B cell (primary cell): ENCODE measurements around the gene GSTM3. TPM values are rescaled to one million over a fixed set of nuclear protein-coding genes. Genes with fewer than 3 reads are reported as not detected.

Source experiments
- ATAC-seq: fragments of 200-7000 bp; cut with Tn5 transposase; one replicate; pipeline ENCODE4 v1.10.0; 2021; ENCODE audit warnings: low read depth, mild to moderate bottlenecking, moderate number of reproducible peaks, moderate library complexity
- CTCF ChIA-PET: fragments of 350-600 bp; sonication (Branson Sonifier 250); formaldehyde crosslinking; loops from one replicate; lab custom pipeline; 2021; ENCODE audit warnings: antibody characterized with exemption, inconsistent platforms; lab: Charles Lee
- POLR2A ChIA-PET: fragments of 350-600 bp; sonication (Branson Sonifier 250); formaldehyde crosslinking; loops from one replicate; lab custom pipeline; 2021; ENCODE audit warnings: antibody characterized with exemption; lab: Charles Lee
- DNase-seq: peaks from one replicate; pipeline ENCODE4 v3.0.0; 2013
- H2AFZ ChIP-seq: 2 replicates; pipeline ENCODE4 v1.6.1; 2012; ENCODE audit warnings: mild to moderate bottlenecking, low read depth, low read length; ENCODE audit not compliant: insufficient read depth, poor library complexity, severe bottlenecking
- H3K27ac ChIP-seq, 2 donors: 1 replicate in 1 of 2; 2 replicates in 1 of 2; pipeline ENCODE4 v1.5.1; 2012 to 2013; ENCODE audit warnings: low read length in 2 of 2, mild to moderate bottlenecking in 2 of 2, moderate library complexity in 1 of 2
- H3K27me3 ChIP-seq, 4 experiments: fragments of 200-600 bp in 1 of 4; sonication (generic) in 1 of 4; replicated peaks in 1 of 4; 1 replicate in 2 of 4; 2 replicates in 2 of 4; pipeline versions ENCODE4 v1.6.1 to v1.7.0; 2013 to 2016; ENCODE audit warnings: low read length in 3 of 4, mild to moderate bottlenecking in 2 of 4, mixed read lengths in 1 of 4, moderate library complexity in 1 of 4; ENCODE audit not compliant: insufficient read depth in 4 of 4, control insufficient read depth in 3 of 4; ENCODE audit errors: control extremely low read depth in 1 of 4
- H3K36me3 ChIP-seq, 2 experiments: replicated peaks in 1 of 2; 1 replicate in 1 of 2; 2 replicates in 1 of 2; pipeline versions ENCODE4 v1.6.1 to v1.7.1; 2013; ENCODE audit warnings: low read length in 1 of 2; ENCODE audit not compliant: insufficient read depth in 2 of 2, control insufficient read depth in 1 of 2; ENCODE audit errors: control extremely low read depth in 1 of 2, extremely low read depth in 1 of 2
- H3K4me1 ChIP-seq, 2 donors: fragments of 200-600 bp in 1 of 2; sonication (generic) in 1 of 2; 1 replicate in 1 of 2; 2 replicates in 1 of 2; pipeline versions ENCODE4 v1.5.1 to v1.6.1; 2013 to 2017; ENCODE audit warnings: low read length in 2 of 2; ENCODE audit not compliant: control insufficient read depth in 2 of 2, insufficient read depth in 2 of 2
- H3K4me2 ChIP-seq: replicated peaks from 2 replicates; pipeline ENCODE3; 2012; ENCODE audit warnings: mild to moderate bottlenecking, low read depth, low read length; ENCODE audit not compliant: poor library complexity, severe bottlenecking
- H3K4me3 ChIP-seq, 5 experiments: fragments of 200-600 bp in 1 of 5; sonication (generic) in 1 of 5; 1 replicate in 3 of 5; 2 replicates in 2 of 5; pipeline versions ENCODE4 v1.5.1 to v1.7.0; 2011 to 2016; ENCODE audit warnings: low read length in 4 of 5, mild to moderate bottlenecking in 4 of 5, low read depth in 2 of 5, control low read depth in 1 of 5, moderate library complexity in 1 of 5; ENCODE audit not compliant: insufficient read depth in 1 of 5; ENCODE audit errors: control extremely low read depth in 1 of 5, extremely low read depth in 1 of 5
- H3K79me2 ChIP-seq: fragments of 200-600 bp; sonication (generic); one replicate; pipeline ENCODE4 v1.6.0; 2016; ENCODE audit warnings: low read length; ENCODE audit not compliant: control insufficient read depth, insufficient read depth
- H3K9ac ChIP-seq: fragments of 200-600 bp; sonication (generic); 2 replicates; pipeline ENCODE4 v1.6.1; 2017; ENCODE audit warnings: mild to moderate bottlenecking, low read length, moderate library complexity
- H3K9me3 ChIP-seq, 3 donors: one replicate each; pipeline versions ENCODE4 v1.6.1 to v1.7.1; 2013; ENCODE audit warnings: low read length in 2 of 3; ENCODE audit not compliant: control insufficient read depth in 2 of 3, insufficient read depth in 1 of 3; ENCODE audit errors: control extremely low read depth in 1 of 3
- H4K20me1 ChIP-seq: 2 replicates; pipeline ENCODE4 v1.6.0; 2012; ENCODE audit warnings: mild to moderate bottlenecking, low read length; ENCODE audit not compliant: insufficient read depth, control insufficient read depth, poor library complexity, severe bottlenecking
- H3K27ac Mint-ChIP-seq: one replicate; pipeline ENCODE4 v1.8.0; 2021; ENCODE audit warnings: mixed read lengths
- H3K27me3 Mint-ChIP-seq: one replicate; pipeline ENCODE4 v1.8.0; 2021; ENCODE audit warnings: mixed read lengths
- H3K4me1 Mint-ChIP-seq: one replicate; pipeline ENCODE4 v1.8.0; 2021; ENCODE audit warnings: mixed read lengths
- H3K4me3 Mint-ChIP-seq: one replicate; pipeline ENCODE4 v1.8.0; 2021; ENCODE audit warnings: mixed read lengths
- H3K9me3 Mint-ChIP-seq: one replicate; pipeline ENCODE4 v1.8.0; 2022; ENCODE audit warnings: mixed read lengths; ENCODE audit not compliant: insufficient read depth
- EZH2 ChIP-seq: IDR thresholded peaks from 2 replicates; pipeline ENCODE4 v1.6.1; 2012; ENCODE audit warnings: borderline replicate concordance, low read depth, mild to moderate bottlenecking, moderate library complexity, low read length; ENCODE audit not compliant: insufficient read depth, poor library complexity, severe bottlenecking
- WGBS: methylation state at CpG from one replicate; pipeline ENCODE4 v1.1.5; 2013; ENCODE audit warnings: missing lambda C conversion rate; ENCODE audit not compliant: insufficient coverage; 5-methylcytosine and 5-hydroxymethylcytosine counted together
- intact Hi-C: fragments of 100-400 bp; cut with micrococcal nuclease; formaldehyde crosslinking; loops from one replicate; pipeline ENCODE4 v1.10.0; 2022
- polyA plus RNA-seq: library from polyadenylated mRNA; depleted of rRNA; stranded (reverse); fragments of >200 nt; gene quantifications from 2 replicates; pipeline ENCODE4 v1.2.3, GENCODE V29; 2012
- total RNA-seq, 2 donors: library from RNA; stranded (reverse); fragments of 120-200 nt in 1 of 2; gene quantifications; 1 replicate in 1 of 2; 2 replicates in 1 of 2; pipeline versions ENCODE4 v1.2.3 to v1.2.4, GENCODE V29; 2013 to 2022
- TF ChIP-seq, protein P1 (sequence below): fragments of 200-600 bp; IDR thresholded peaks from one replicate; pipeline ENCODE4 v1.8.0; 2022; ENCODE audit warnings: antibody characterized with exemption, mild to moderate bottlenecking

Gene GSTM3
- total and polyA plus RNA-seq, 2 donors (not counting 1 experiment from before 2014, with no cell fraction given), result 1.9 to 2.8 TPM

DNA sequence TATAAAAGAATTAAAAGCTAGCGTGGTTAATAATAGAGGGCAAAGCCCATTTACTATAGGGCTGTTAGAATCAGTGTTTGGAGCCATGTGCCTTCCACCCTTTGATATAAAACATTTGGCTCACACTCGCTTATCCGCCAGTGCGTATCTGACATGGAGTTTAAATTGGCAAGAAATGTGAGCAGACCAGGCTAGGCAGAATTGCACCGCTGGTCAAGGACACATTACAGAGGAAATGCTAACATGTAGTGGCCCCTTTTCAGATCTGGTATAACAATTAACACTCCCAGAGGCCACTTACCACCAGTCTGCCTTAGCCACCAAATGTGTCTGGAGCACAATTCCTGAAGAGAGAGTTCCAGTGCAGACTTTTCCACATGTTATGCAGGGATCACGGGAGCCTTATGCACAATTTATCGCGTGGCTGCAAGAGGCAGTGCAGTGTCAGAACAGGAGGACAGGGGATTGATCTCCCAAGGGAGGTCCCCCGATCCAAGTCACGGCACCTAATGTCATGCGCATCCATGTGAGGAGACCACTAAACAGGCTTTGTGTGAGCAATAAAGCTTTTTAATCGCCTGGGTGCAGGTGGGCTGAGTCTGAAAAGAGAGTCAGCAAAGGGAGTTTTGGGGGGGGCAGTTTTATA is 14.0 kb downstream of the GSTM3 start:
- no peak overlapping the region for H3K4me3 Mint-ChIP-seq
- no peak for ATAC-seq

GRCh38 chr1:109726007-109726406 is 14.8 kb downstream of the GSTM3 start:
- H3K4me2 ChIP-seq, result no peak overlapping the region
- WGBS, result 85% methylated on average over 1 of the region's 1 CpG
- H3K4me1 ChIP-seq, result no peaks in the 10 kb centered on the region
- intact Hi-C loops, result no loop called here
- no peaks in the 10 kb centered on the region for H3K4me1 Mint-ChIP-seq
- no peak overlapping the region for H3K4me3 Mint-ChIP-seq
- CTCF ChIA-PET, result no interaction called here
- POLR2A ChIA-PET, result no interaction called here
- no peak for DNase-seq
- no peaks in the 10 kb centered on the region for H3K9me3 ChIP-seq
- H3K36me3 ChIP-seq, result no peaks in the 10 kb centered on the region
- H3K4me3 ChIP-seq, result no peak overlapping the region
- H3K9ac ChIP-seq, result no peak overlapping the region
- H3K27ac Mint-ChIP-seq, result no peak overlapping the region
- no peak overlapping the region for H3K27ac ChIP-seq
- ATAC-seq, result no peak
- TF ChIP-seq EZH2, result no peak
- TF ChIP-seq, protein P1, sequence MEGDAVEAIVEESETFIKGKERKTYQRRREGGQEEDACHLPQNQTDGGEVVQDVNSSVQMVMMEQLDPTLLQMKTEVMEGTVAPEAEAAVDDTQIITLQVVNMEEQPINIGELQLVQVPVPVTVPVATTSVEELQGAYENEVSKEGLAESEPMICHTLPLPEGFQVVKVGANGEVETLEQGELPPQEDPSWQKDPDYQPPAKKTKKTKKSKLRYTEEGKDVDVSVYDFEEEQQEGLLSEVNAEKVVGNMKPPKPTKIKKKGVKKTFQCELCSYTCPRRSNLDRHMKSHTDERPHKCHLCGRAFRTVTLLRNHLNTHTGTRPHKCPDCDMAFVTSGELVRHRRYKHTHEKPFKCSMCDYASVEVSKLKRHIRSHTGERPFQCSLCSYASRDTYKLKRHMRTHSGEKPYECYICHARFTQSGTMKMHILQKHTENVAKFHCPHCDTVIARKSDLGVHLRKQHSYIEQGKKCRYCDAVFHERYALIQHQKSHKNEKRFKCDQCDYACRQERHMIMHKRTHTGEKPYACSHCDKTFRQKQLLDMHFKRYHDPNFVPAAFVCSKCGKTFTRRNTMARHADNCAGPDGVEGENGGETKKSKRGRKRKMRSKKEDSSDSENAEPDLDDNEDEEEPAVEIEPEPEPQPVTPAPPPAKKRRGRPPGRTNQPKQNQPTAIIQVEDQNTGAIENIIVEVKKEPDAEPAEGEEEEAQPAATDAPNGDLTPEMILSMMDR, result no peak
- no peaks in the 10 kb centered on the region for H3K27me3 ChIP-seq
- no peaks in the 10 kb centered on the region for H3K79me2 ChIP-seq
- H3K9me3 Mint-ChIP-seq, result no peaks in the 10 kb centered on the region
- peaks cover 15% of the 10 kb centered on the region for H3K27me3 Mint-ChIP-seq
- H4K20me1 ChIP-seq, result no peaks in the 10 kb centered on the region
- no peak overlapping the region for H2AFZ ChIP-seq

More for the DNA sequence above, 14.0 kb downstream of the GSTM3 start:
- H3K9me3 ChIP-seq, result no peaks in the 10 kb centered on the region
- H3K4me2 ChIP-seq, result no peak overlapping the region
- CTCF ChIA-PET, result no interaction called here
- WGBS, result 94% methylated on average over 7 of the region's 12 CpGs
- no peaks in the 10 kb centered on the region for H3K4me1 Mint-ChIP-seq
- no peak overlapping the region for H3K4me3 ChIP-seq
- no peaks in the 10 kb centered on the region for H3K27me3 ChIP-seq
- no peak overlapping the region for H3K27ac ChIP-seq
- H3K27me3 Mint-ChIP-seq, result peaks cover 17% of the 10 kb centered on the region
- no peaks in the 10 kb centered on the region for H4K20me1 ChIP-seq
- no peaks in the 10 kb centered on the region for H3K4me1 ChIP-seq
- no peak overlapping the region for H2AFZ ChIP-seq
- no peak overlapping the region for H3K27ac Mint-ChIP-seq
- H3K9ac ChIP-seq, result no peak overlapping the region
- no peaks in the 10 kb centered on the region for H3K9me3 Mint-ChIP-seq
- H3K36me3 ChIP-seq, result no peaks in the 10 kb centered on the region
- H3K79me2 ChIP-seq, result no peaks in the 10 kb centered on the region
- DNase-seq, result no peak
- TF ChIP-seq, protein P1, result no peak
- no peak for TF ChIP-seq EZH2
- POLR2A ChIA-PET, result no interaction called here
- intact Hi-C loops, result no loop called here
